Panc1 (cell line): ENCODE measurements around the gene MS4A4A.

Experiments used
- POLR2AphosphoS5 ChIP-seq: IDR thresholded peaks from 2 replicates; pipeline ENCODE4 v1.6.1; 2012; ENCODE audit warnings: mild to moderate bottlenecking, low read depth, low read length, moderate library complexity
- SIN3A ChIP-seq: IDR thresholded peaks from 2 replicates; pipeline ENCODE4 v1.6.1; 2012; ENCODE audit warnings: low read depth, mild to moderate bottlenecking, low read length, moderate library complexity, borderline replicate concordance; ENCODE audit not compliant: insufficient read depth
- TCF7L2 ChIP-seq: IDR thresholded peaks from 2 replicates; pipeline ENCODE4 v1.6.1; 2011; ENCODE audit warnings: mild to moderate bottlenecking, low read depth, low read length, inconsistent platforms
- TF ChIP-seq, protein P1 (sequence below): fragments of 450-650 bp; IDR thresholded peaks from 2 replicates; pipeline ENCODE4 v1.5.1; 2017; ENCODE audit warnings: mild to moderate bottlenecking
- TF ChIP-seq, protein P2 (sequence below), 2 experiments: IDR thresholded peaks; 2 replicates each; pipeline ENCODE4 v1.6.1; 2011 to 2012; ENCODE audit warnings: low read depth in 2 of 2, control low read depth in 1 of 2, low read length in 1 of 2, mild to moderate bottlenecking in 1 of 2, moderate library complexity in 1 of 2; ENCODE audit not compliant: insufficient read depth in 1 of 2

DNA sequence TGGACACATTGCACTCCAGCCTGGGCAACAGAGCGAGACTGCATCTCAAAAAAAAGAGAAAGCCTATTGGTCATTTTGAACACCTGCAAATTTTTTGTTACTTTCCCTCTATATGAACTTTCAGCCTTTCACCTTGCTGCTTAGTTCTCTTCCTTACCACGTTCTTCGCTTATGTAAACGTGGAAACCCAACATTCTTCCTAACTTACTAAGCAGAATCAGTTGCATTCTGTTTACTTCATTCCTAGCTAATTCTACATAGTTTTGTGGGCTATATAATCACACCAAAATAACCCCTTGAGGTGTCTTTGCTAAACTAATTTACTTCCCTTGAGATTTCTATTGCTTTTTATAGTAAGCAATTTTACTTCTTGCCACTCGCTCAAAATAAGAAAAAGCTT is 23.2 kb downstream of the MS4A4A start:
- TF ChIP-seq, protein P1, sequence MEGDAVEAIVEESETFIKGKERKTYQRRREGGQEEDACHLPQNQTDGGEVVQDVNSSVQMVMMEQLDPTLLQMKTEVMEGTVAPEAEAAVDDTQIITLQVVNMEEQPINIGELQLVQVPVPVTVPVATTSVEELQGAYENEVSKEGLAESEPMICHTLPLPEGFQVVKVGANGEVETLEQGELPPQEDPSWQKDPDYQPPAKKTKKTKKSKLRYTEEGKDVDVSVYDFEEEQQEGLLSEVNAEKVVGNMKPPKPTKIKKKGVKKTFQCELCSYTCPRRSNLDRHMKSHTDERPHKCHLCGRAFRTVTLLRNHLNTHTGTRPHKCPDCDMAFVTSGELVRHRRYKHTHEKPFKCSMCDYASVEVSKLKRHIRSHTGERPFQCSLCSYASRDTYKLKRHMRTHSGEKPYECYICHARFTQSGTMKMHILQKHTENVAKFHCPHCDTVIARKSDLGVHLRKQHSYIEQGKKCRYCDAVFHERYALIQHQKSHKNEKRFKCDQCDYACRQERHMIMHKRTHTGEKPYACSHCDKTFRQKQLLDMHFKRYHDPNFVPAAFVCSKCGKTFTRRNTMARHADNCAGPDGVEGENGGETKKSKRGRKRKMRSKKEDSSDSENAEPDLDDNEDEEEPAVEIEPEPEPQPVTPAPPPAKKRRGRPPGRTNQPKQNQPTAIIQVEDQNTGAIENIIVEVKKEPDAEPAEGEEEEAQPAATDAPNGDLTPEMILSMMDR: no peak
- no peak for TF ChIP-seq POLR2AphosphoS5
- TF ChIP-seq TCF7L2: no peak
- TF ChIP-seq, protein P2, sequence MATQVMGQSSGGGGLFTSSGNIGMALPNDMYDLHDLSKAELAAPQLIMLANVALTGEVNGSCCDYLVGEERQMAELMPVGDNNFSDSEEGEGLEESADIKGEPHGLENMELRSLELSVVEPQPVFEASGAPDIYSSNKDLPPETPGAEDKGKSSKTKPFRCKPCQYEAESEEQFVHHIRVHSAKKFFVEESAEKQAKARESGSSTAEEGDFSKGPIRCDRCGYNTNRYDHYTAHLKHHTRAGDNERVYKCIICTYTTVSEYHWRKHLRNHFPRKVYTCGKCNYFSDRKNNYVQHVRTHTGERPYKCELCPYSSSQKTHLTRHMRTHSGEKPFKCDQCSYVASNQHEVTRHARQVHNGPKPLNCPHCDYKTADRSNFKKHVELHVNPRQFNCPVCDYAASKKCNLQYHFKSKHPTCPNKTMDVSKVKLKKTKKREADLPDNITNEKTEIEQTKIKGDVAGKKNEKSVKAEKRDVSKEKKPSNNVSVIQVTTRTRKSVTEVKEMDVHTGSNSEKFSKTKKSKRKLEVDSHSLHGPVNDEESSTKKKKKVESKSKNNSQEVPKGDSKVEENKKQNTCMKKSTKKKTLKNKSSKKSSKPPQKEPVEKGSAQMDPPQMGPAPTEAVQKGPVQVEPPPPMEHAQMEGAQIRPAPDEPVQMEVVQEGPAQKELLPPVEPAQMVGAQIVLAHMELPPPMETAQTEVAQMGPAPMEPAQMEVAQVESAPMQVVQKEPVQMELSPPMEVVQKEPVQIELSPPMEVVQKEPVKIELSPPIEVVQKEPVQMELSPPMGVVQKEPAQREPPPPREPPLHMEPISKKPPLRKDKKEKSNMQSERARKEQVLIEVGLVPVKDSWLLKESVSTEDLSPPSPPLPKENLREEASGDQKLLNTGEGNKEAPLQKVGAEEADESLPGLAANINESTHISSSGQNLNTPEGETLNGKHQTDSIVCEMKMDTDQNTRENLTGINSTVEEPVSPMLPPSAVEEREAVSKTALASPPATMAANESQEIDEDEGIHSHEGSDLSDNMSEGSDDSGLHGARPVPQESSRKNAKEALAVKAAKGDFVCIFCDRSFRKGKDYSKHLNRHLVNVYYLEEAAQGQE (IDR thresholded peaks at IDR 0.05; ENCODE audit: insufficient read depth in 1 of 2, low read depth in 2 of 2, low read length in 1 of 2): no peak
- no peak for TF ChIP-seq SIN3A
